ENCODE measurements around the gene CDKN1C. TPM values are rescaled to one million over a fixed set of nuclear protein-coding genes. Genes with fewer than 3 reads are reported as not detected.

The CDKN1C gene
- polyA plus RNA-seq, 1 of the 3 experiments (the other 2 are of a cell fraction): 1.6 TPM

- H3K79me2 ChIP-seq (ENCODE audit: insufficient read depth): no peaks in the 10 kb centered on the region
- POLR2A ChIA-PET: interaction anchor here (1.4 kb wide), 1 partner anchor 102 kb away, joined by 8 read pairs; no protein-coding TSS in a partner anchor
These were observed 4.2 kb downstream of the CDKN1C start for GRCh38 chr11:2881076-2881980.

More at GRCh38 chr11:2881076-2881980, 4.2 kb downstream of the CDKN1C start:
- Histone ChIP-seq H3K4me2 (no peak overlapping the region), H3K9ac (no peak overlapping the region), H3K27me3 (ENCODE audit: insufficient read depth) (no peaks in the 10 kb centered on the region), H2AFZ (ENCODE audit: low read depth) (no peak overlapping the region), H3K9me2 (no peaks in the 10 kb centered on the region), H3K4me1 (ENCODE audit: control insufficient read depth in 1 of 2, insufficient read depth in 2 of 2, low read depth in 1 of 2, low read length in 1 of 2) (peaks cover 3 to 34% of the 10 kb centered on the region in 2 experiments; a peak in 1 of 4 replicates), H3K36me3 (replicated peaks in 1 of 2; ENCODE audit: control insufficient read depth in 1 of 2, insufficient read depth in 2 of 2, low read length in 1 of 2) (no peaks in the 10 kb centered on the region), H3K4me3 (ENCODE audit: low read depth in 2 of 2, low read length in 1 of 2) (no peak overlapping the region), H4K20me1 (ENCODE audit: insufficient read depth) (no peaks in the 10 kb centered on the region), H3K9me3 (no peaks in the 10 kb centered on the region), H3K27ac (ENCODE audit: low read depth in 2 of 2, low read length in 1 of 2) (no peak overlapping the region; a peak in 1 of 4 replicates), H3F3A (replicated peaks; ENCODE audit: insufficient read depth) (peaks cover under 1% of the 10 kb centered on the region)
- TF ChIP-seq FOXM1 (IDR thresholded peaks at IDR 0.05; ENCODE audit: low read depth) (no peak), USF2 (IDR thresholded peaks at IDR 0.05; ENCODE audit: borderline replicate concordance, low read depth, low read length) (no peak), TCF12 (IDR thresholded peaks at IDR 0.05) (no peak), RFX5 (IDR thresholded peaks at IDR 0.05; ENCODE audit: low read length) (no peak), EP300 (IDR thresholded peaks at IDR 0.05; ENCODE audit: borderline replicate concordance in 1 of 2, low read depth in 1 of 2, low read length in 1 of 2) (no peak), PBX3 (IDR thresholded peaks at IDR 0.05) (no peak), GABPA (IDR thresholded peaks at IDR 0.05; ENCODE audit: low read depth) (no peak), CHD2 (IDR thresholded peaks at IDR 0.05; ENCODE audit: low read length, partially characterized antibody) (no peak), SIN3A (IDR thresholded peaks at IDR 0.05; ENCODE audit: borderline replicate concordance, low read depth, low read length) (no peak), REST (IDR thresholded peaks at IDR 0.05; ENCODE audit: low read depth, low read length) (no peak), RXRA (IDR thresholded peaks at IDR 0.05; ENCODE audit: borderline replicate concordance, low read depth) (no peak), MXI1 (IDR thresholded peaks at IDR 0.05; ENCODE audit: low read depth, low read length) (no peak), RAD21 (IDR thresholded peaks at IDR 0.05; ENCODE audit: low read length) (no peak), TAF1 (IDR thresholded peaks at IDR 0.05; ENCODE audit: borderline replicate concordance, low read depth, low read length) (no peak), RCOR1 (IDR thresholded peaks at IDR 0.05; ENCODE audit: low read length) (no peak), IRF3 (IDR thresholded peaks at IDR 0.05; ENCODE audit: low read depth, low read length) (no peak)
- DNase-seq: no peak
- CTCF ChIA-PET: interaction anchor here (0.6 to 16.8 kb wide), 4 partner anchors 10 to 461 kb away, joined by 3 to 1016 read pairs (median 4); no protein-coding TSS in a partner anchor
- 83% methylated on average over 14 of the region's 19 CpGs for WGBS (ENCODE audit: low lambda C conversion rate)

All from SK-N-SH (cell line).